HEK293 (cell line): ENCODE data around the gene LGR5.

Source experiments
- CTCF ChIA-PET: fragments of 350-600 bp; formaldehyde crosslinking; extraction: SDS; loops from one replicate; lab custom pipeline; 2021; ENCODE audit warnings: antibody characterized with exemption; lab: Yijun Ruan, JAX
- POLR2A ChIA-PET: fragments of 300-600 bp; formaldehyde crosslinking; extraction: SDS; loops from one replicate; lab custom pipeline; 2020; ENCODE audit warnings: antibody characterized with exemption, inconsistent platforms; lab: Yijun Ruan, JAX
- H3K27ac ChIP-seq: fragments of 200-500 bp; sonication (Bioruptor generic); 2 replicates; pipeline ENCODE4 v1.5.1; 2014; ENCODE audit warnings: low read depth, low read length, control low read depth, inconsistent platforms; ENCODE audit errors: extremely low read depth
- H3K36me3 ChIP-seq, 2 experiments: fragments of 200-500 bp in 1 of 2; sonication (Bioruptor generic) in 1 of 2; 1 replicate in 1 of 2; 2 replicates in 1 of 2; pipeline ENCODE4 v1.5.1; 2014 to 2017; ENCODE audit warnings: inconsistent platforms in 2 of 2, low read length in 2 of 2; ENCODE audit not compliant: control insufficient read depth in 2 of 2, insufficient read depth in 1 of 2
- H3K4me1 ChIP-seq: fragments of 200-500 bp; sonication (Bioruptor generic); 2 replicates; pipeline ENCODE4 v1.5.1; 2014; ENCODE audit warnings: mild to moderate bottlenecking, low read length, inconsistent platforms; ENCODE audit not compliant: control insufficient read depth, insufficient read depth
- H3K4me3 ChIP-seq: 2 replicates; pipeline ENCODE4 v1.5.1; 2011; ENCODE audit warnings: low read depth, mild to moderate bottlenecking, control low read depth, low read length, moderate library complexity
- H3K9me3 ChIP-seq: fragments of 200-500 bp; sonication (Bioruptor generic); 2 replicates; pipeline ENCODE4 v1.5.1; 2014; ENCODE audit warnings: low read depth, low read length, inconsistent platforms; ENCODE audit not compliant: control insufficient read depth, insufficient read depth
- BCL11A ChIP-seq: fragments of 450-650 bp; formaldehyde crosslinking; IDR thresholded peaks from 2 replicates; pipeline ENCODE4 v1.5.1; 2016; ENCODE audit warnings: low read depth, missing biosample characterization, missing genetic modification characterization
- KLF16 ChIP-seq: fragments of 450-650 bp; formaldehyde crosslinking; IDR thresholded peaks from 2 replicates; pipeline ENCODE4 v1.5.1; 2017; ENCODE audit warnings: missing biosample characterization, missing genetic modification characterization
- PRDM1 ChIP-seq: fragments of 450-650 bp; formaldehyde crosslinking; IDR thresholded peaks from 2 replicates; pipeline ENCODE4; 2016; ENCODE audit warnings: missing biosample characterization, missing genetic modification characterization
- SP7 ChIP-seq: fragments of 450-650 bp; formaldehyde crosslinking; IDR thresholded peaks from 2 replicates; pipeline ENCODE4 v1.5.1; 2016; ENCODE audit warnings: missing biosample characterization, missing genetic modification characterization
- ZNF10 ChIP-seq: fragments of 450-650 bp; formaldehyde crosslinking; IDR thresholded peaks from 2 replicates; pipeline ENCODE4 v1.5.1; 2017; ENCODE audit warnings: missing biosample characterization, missing genetic modification characterization
- ZNF146 ChIP-seq: fragments of 450-650 bp; formaldehyde crosslinking; IDR thresholded peaks from 2 replicates; pipeline ENCODE4 v1.5.1; 2016; ENCODE audit warnings: missing biosample characterization, missing genetic modification characterization
- ZNF341 ChIP-seq: fragments of 450-650 bp; formaldehyde crosslinking; IDR thresholded peaks from 2 replicates; pipeline ENCODE4; 2016; ENCODE audit warnings: low read depth, missing biosample characterization, missing genetic modification characterization
- ZNF521 ChIP-seq: fragments of 450-650 bp; formaldehyde crosslinking; IDR thresholded peaks from 2 replicates; pipeline ENCODE4 v1.5.1; 2017; ENCODE audit warnings: missing biosample characterization, mild to moderate bottlenecking, missing genetic modification characterization
- ZNF621 ChIP-seq: fragments of 450-650 bp; formaldehyde crosslinking; IDR thresholded peaks from 2 replicates; pipeline ENCODE4 v1.5.1; 2017; ENCODE audit warnings: missing biosample characterization, missing genetic modification characterization
- ZNF645 ChIP-seq: fragments of 450-650 bp; formaldehyde crosslinking; IDR thresholded peaks from 2 replicates; pipeline ENCODE4; 2016; ENCODE audit warnings: missing biosample characterization, missing genetic modification characterization
- ZNF660 ChIP-seq: fragments of 450-650 bp; IDR thresholded peaks from 2 replicates; pipeline ENCODE4 v1.5.1; 2018; ENCODE audit warnings: missing biosample characterization, mild to moderate bottlenecking, missing genetic modification characterization
- ZNF76 ChIP-seq: fragments of 450-650 bp; formaldehyde crosslinking; IDR thresholded peaks from 2 replicates; pipeline ENCODE4; 2016; ENCODE audit warnings: low read depth, missing biosample characterization, missing genetic modification characterization, borderline replicate concordance
- ZNF777 ChIP-seq: fragments of 450-650 bp; formaldehyde crosslinking; IDR thresholded peaks from 2 replicates; pipeline ENCODE4 v1.5.1; 2017; ENCODE audit warnings: missing biosample characterization, missing genetic modification characterization, borderline replicate concordance
- TF ChIP-seq, protein P1 (sequence below): fragments of 450-650 bp; formaldehyde crosslinking; IDR thresholded peaks from 2 replicates; pipeline ENCODE4 v1.5.1; 2016; ENCODE audit warnings: missing biosample characterization, missing genetic modification characterization
- TF ChIP-seq, protein P2 (sequence below): fragments of 450-650 bp; formaldehyde crosslinking; IDR thresholded peaks from 2 replicates; pipeline ENCODE4 v1.5.1; 2016; ENCODE audit warnings: missing biosample characterization, missing genetic modification characterization
- TF ChIP-seq, protein P3 (sequence below): fragments of 450-650 bp; formaldehyde crosslinking; IDR thresholded peaks from 2 replicates; pipeline ENCODE4 v1.5.1; 2016; ENCODE audit warnings: missing biosample characterization, missing genetic modification characterization, low read depth
- TF ChIP-seq, protein P4 (sequence below): sonication (generic); formaldehyde crosslinking; IDR thresholded peaks from 2 replicates; pipeline ENCODE4 v1.8.1; 2022; ENCODE audit warnings: mild to moderate bottlenecking, moderate library complexity, missing genetic modification reagents
- TF ChIP-seq, protein P5 (sequence below): fragments of 450-650 bp; formaldehyde crosslinking; IDR thresholded peaks from 2 replicates; pipeline ENCODE4 v1.5.1; 2016; ENCODE audit warnings: missing biosample characterization, missing genetic modification characterization

LGR5 gene, protein sequence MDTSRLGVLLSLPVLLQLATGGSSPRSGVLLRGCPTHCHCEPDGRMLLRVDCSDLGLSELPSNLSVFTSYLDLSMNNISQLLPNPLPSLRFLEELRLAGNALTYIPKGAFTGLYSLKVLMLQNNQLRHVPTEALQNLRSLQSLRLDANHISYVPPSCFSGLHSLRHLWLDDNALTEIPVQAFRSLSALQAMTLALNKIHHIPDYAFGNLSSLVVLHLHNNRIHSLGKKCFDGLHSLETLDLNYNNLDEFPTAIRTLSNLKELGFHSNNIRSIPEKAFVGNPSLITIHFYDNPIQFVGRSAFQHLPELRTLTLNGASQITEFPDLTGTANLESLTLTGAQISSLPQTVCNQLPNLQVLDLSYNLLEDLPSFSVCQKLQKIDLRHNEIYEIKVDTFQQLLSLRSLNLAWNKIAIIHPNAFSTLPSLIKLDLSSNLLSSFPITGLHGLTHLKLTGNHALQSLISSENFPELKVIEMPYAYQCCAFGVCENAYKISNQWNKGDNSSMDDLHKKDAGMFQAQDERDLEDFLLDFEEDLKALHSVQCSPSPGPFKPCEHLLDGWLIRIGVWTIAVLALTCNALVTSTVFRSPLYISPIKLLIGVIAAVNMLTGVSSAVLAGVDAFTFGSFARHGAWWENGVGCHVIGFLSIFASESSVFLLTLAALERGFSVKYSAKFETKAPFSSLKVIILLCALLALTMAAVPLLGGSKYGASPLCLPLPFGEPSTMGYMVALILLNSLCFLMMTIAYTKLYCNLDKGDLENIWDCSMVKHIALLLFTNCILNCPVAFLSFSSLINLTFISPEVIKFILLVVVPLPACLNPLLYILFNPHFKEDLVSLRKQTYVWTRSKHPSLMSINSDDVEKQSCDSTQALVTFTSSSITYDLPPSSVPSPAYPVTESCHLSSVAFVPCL

DNA sequence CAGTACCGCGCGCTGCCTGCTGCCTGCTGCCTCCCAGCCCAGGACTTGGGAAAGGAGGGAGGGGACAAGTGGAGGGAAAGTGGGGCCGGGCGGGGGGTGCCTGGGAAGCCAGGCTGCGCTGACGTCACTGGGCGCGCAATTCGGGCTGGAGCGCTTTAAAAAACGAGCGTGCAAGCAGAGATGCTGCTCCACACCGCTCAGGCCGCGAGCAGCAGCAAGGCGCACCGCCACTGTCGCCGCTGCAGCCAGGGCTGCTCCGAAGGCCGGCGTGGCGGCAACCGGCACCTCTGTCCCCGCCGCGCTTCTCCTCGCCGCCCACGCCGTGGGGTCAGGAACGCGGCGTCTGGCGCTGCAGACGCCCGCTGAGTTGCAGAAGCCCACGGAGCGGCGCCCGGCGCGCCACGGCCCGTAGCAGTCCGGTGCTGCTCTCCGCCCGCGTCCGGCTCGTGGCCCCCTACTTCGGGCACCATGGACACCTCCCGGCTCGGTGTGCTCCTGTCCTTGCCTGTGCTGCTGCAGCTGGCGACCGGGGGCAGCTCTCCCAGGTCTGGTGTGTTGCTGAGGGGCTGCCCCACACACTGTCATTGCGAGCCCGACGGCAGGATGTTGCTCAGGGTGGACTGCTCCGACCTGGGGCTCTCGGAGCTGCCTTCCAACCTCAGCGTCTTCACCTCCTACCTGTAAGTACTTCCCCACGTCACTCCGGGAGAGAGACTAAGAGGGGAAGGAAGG is at the start of gene LGR5:
Gene LGR5 (plus strand): TSS at position 186 of the 732 bp plus-strand sequence. CDS start 283 bp downstream, at position 469.
- peaks cover 9% of the 10 kb centered on the region; the same call in 1 of the 2 replicates for H3K4me1 ChIP-seq
- ChIA-PET CTCF (interaction anchor here (0.6 to 1.1 kb wide), 4 partner anchors 13 to 223 kb away, joined by 3 to 8 read pairs (median 3); partner anchors contain the start of gene ZFC3H1), POLR2A (interaction anchor here (0.5 to 1.9 kb wide), 4 partner anchors 13 to 219 kb away, joined by 3 to 4 read pairs (median 3); no protein-coding TSS in a partner anchor)
- H3K4me3 ChIP-seq: peak within 1 kb of the TSS; percentile 75
- H3K9me3 ChIP-seq: no peaks in the 10 kb centered on the region
- H3K27ac ChIP-seq: peak within 1 kb of the TSS; percentile 88
- H3K36me3 ChIP-seq: no peaks in the 10 kb centered on the region
- TF ChIP-seq, protein P1, sequence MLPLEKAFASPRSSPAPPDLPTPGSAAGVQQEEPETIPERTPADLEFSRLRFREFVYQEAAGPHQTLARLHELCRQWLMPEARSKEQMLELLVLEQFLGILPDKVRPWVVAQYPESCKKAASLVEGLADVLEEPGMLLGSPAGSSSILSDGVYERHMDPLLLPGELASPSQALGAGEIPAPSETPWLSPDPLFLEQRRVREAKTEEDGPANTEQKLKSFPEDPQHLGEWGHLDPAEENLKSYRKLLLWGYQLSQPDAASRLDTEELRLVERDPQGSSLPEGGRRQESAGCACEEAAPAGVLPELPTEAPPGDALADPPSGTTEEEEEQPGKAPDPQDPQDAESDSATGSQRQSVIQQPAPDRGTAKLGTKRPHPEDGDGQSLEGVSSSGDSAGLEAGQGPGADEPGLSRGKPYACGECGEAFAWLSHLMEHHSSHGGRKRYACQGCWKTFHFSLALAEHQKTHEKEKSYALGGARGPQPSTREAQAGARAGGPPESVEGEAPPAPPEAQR (tag by site-specific recombination): no peak
- peak; percentile 75 for TF ChIP-seq PRDM1 (tag by site-specific recombination)
- no peak for TF ChIP-seq ZNF10
- TF ChIP-seq ZNF341 (tag by site-specific recombination): peak; percentile 16
- TF ChIP-seq, protein P2, sequence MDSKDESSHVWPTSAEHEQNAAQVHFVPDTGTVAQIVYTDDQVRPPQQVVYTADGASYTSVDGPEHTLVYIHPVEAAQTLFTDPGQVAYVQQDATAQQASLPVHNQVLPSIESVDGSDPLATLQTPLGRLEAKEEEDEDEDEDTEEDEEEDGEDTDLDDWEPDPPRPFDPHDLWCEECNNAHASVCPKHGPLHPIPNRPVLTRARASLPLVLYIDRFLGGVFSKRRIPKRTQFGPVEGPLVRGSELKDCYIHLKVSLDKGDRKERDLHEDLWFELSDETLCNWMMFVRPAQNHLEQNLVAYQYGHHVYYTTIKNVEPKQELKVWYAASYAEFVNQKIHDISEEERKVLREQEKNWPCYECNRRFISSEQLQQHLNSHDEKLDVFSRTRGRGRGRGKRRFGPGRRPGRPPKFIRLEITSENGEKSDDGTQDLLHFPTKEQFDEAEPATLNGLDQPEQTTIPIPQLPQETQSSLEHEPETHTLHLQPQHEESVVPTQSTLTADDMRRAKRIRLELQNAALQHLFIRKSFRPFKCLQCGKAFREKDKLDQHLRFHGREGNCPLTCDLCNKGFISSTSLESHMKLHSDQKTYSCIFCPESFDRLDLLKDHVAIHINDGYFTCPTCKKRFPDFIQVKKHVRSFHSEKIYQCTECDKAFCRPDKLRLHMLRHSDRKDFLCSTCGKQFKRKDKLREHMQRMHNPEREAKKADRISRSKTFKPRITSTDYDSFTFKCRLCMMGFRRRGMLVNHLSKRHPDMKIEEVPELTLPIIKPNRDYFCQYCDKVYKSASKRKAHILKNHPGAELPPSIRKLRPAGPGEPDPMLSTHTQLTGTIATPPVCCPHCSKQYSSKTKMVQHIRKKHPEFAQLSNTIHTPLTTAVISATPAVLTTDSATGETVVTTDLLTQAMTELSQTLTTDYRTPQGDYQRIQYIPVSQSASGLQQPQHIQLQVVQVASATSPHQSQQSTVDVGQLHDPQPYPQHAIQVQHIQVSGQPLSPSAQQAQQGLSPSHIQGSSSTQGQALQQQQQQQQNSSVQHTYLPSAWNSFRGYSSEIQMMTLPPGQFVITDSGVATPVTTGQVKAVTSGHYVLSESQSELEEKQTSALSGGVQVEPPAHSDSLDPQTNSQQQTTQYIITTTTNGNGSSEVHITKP (tag by site-specific recombination): peak; percentile 72
- TF ChIP-seq, protein P3, sequence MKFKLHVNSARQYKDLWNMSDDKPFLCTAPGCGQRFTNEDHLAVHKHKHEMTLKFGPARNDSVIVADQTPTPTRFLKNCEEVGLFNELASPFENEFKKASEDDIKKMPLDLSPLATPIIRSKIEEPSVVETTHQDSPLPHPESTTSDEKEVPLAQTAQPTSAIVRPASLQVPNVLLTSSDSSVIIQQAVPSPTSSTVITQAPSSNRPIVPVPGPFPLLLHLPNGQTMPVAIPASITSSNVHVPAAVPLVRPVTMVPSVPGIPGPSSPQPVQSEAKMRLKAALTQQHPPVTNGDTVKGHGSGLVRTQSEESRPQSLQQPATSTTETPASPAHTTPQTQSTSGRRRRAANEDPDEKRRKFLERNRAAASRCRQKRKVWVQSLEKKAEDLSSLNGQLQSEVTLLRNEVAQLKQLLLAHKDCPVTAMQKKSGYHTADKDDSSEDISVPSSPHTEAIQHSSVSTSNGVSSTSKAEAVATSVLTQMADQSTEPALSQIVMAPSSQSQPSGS (tag by site-specific recombination): peak; percentile 95
- no peak for TF ChIP-seq ZNF645 (tag by site-specific recombination)
- peak; percentile 8; the same call in 1 of the 2 replicates for TF ChIP-seq ZNF146 (tag by site-specific recombination)
- no peak for TF ChIP-seq ZNF621
- TF ChIP-seq ZNF777: 0 out of 2 replicates have a peak, but pooled peaks have one; percentile 31
- peak; percentile 76 for TF ChIP-seq KLF16 (tag by site-specific recombination)
- TF ChIP-seq, protein P4, sequence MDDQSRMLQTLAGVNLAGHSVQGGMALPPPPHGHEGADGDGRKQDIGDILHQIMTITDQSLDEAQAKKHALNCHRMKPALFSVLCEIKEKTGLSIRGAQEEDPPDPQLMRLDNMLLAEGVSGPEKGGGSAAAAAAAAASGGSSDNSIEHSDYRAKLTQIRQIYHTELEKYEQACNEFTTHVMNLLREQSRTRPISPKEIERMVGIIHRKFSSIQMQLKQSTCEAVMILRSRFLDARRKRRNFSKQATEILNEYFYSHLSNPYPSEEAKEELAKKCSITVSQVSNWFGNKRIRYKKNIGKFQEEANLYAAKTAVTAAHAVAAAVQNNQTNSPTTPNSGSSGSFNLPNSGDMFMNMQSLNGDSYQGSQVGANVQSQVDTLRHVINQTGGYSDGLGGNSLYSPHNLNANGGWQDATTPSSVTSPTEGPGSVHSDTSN: peak; percentile 75; the same call in 1 of the 2 replicates
- TF ChIP-seq ZNF76: peak; percentile 86
- TF ChIP-seq SP7 (tag by site-specific recombination): 0 out of 2 replicates have a peak, but pooled peaks have one; percentile 34
- no peak for TF ChIP-seq ZNF521 (tag by site-specific recombination)
- peak; percentile 68; the same call in 1 of the 2 replicates for TF ChIP-seq ZNF660
- TF ChIP-seq BCL11A: no peak
- TF ChIP-seq, protein P5, sequence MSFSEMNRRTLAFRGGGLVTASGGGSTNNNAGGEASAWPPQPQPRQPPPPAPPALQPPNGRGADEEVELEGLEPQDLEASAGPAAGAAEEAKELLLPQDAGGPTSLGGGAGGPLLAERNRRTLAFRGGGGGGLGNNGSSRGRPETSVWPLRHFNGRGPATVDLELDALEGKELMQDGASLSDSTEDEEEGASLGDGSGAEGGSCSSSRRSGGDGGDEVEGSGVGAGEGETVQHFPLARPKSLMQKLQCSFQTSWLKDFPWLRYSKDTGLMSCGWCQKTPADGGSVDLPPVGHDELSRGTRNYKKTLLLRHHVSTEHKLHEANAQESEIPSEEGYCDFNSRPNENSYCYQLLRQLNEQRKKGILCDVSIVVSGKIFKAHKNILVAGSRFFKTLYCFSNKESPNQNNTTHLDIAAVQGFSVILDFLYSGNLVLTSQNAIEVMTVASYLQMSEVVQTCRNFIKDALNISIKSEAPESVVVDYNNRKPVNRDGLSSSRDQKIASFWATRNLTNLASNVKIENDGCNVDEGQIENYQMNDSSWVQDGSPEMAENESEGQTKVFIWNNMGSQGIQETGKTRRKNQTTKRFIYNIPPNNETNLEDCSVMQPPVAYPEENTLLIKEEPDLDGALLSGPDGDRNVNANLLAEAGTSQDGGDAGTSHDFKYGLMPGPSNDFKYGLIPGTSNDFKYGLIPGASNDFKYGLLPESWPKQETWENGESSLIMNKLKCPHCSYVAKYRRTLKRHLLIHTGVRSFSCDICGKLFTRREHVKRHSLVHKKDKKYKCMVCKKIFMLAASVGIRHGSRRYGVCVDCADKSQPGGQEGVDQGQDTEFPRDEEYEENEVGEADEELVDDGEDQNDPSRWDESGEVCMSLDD (tag by site-specific recombination): peak; percentile 69; the same call in 1 of the 2 replicates
